ENCODE measurements around the gene GTSE1.

GTSE1 gene

DNA sequence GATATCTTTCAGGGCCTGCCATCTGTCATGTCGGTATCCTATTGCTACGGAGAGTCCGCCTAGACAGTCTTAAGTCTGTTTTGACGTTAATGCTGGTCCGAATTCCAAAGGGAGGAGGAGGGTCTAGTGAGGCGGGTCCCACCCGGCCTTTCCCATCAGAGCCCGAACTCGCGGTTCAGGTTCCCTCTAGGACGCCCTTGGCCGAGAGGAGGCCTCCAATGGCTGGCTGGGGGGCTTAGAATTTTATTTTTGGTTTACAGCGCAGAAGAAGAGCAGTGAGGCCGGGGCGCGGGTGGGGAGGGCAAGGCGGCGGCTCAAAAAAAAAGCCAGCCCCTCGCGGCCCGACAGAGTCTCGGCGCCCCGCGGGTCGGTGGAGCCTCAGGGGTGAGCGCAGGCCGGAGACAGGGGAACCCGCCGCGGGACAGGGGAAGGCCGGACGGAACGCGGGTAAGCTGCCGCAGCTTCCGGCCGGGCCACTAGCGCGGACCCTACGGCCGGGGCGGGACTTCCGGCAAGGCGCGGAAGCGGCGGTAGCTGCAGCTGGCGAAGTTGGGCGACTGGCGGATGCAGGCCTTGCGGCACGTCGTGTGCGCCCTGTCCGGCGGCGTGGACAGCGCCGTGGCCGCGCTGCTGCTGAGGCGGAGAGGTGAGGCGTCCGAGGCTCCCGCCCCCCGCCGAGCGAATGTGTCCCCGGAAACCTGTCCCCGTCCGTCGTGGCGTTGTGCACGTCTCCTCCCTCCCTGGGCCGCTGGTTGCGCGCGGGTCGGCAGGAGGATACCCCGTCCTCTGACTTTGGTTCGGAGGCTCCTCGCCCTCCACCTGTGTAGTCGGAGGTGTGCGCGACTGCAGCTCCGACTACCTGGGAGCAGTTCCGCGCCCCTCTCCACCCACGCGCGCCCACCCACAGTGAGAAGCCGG lies 38.8 kb downstream of the GTSE1 start, which contains the start of gene TRMU:
Gene TRMU (plus strand): TSS at position 514 of the 918 bp plus-strand sequence. CDS start 51 bp downstream, at position 565.
- peak; percentile 29 for DNase-seq (ENCODE audit: low read depth, low spot score)
- CTCF ChIA-PET, result interaction anchor here (0.6 to 4.0 kb wide), 7 partner anchors 21 to 341 kb away, joined by 3 to 15 read pairs (median 8); no protein-coding TSS in a partner anchor
- POLR2A ChIA-PET, result interaction anchor here (0.7 to 1.0 kb wide), 4 partner anchors 26 to 413 kb away, joined by 3 to 6 read pairs (median 4); partner anchors contain the start of genes CDPF1 and TTC38
- no peak for TF ChIP-seq CTCF (IDR thresholded peaks at IDR 0.05; ENCODE audit: insufficient read depth, low read length, missing control alignments)
- peak within 1 kb of the TSS; percentile 90 for H3K4me3 ChIP-seq (ENCODE audit: low read depth, low read length)

- ChIA-PET CTCF (interaction anchor here (1.2 to 4.0 kb wide), 8 partner anchors 20 to 342 kb away, joined by 3 to 15 read pairs (median 7); no protein-coding TSS in a partner anchor), POLR2A (interaction anchor here (0.7 to 1.0 kb wide), 3 partner anchors 27 to 86 kb away, joined by 3 to 6 read pairs (median 3); partner anchors contain the start of genes CDPF1 and TTC38)
- no peak for DNase-seq (ENCODE audit: low read depth, low spot score)
- H3K4me3 ChIP-seq (ENCODE audit: low read depth, low read length), result peak overlapping the region; percentile 90
- no peak for TF ChIP-seq CTCF (IDR thresholded peaks at IDR 0.05; ENCODE audit: insufficient read depth, low read length, missing control alignments)
Observed at GRCh38 chr22:46336119-46337078, 39.7 kb downstream of the GTSE1 start.

- POLR2A ChIA-PET, result no interaction called here
- CTCF ChIA-PET, result interaction anchor here (1.4 to 4.0 kb wide), 2 partner anchors 203 to 217 kb away, joined by 6 to 15 read pairs; no protein-coding TSS in a partner anchor
- DNase-seq (ENCODE audit: low read depth, low spot score), result no peak
- TF ChIP-seq CTCF (IDR thresholded peaks at IDR 0.05; ENCODE audit: insufficient read depth, low read length, missing control alignments), result no peak
- no peak overlapping the region for H3K4me3 ChIP-seq (ENCODE audit: low read depth, low read length)
Observed at GRCh38 chr22:46337870-46338269, 41.2 kb downstream of the GTSE1 start.

- POLR2A ChIA-PET, result no interaction called here
- CTCF ChIA-PET, result interaction anchor here (1.2 to 2.5 kb wide), 2 partner anchors 204 to 216 kb away, joined by 3 to 10 read pairs; no protein-coding TSS in a partner anchor
- no peak for TF ChIP-seq CTCF (IDR thresholded peaks at IDR 0.05; ENCODE audit: insufficient read depth, low read length, missing control alignments)
- no peak overlapping the region for H3K4me3 ChIP-seq (ENCODE audit: low read depth, low read length)
- DNase-seq (ENCODE audit: low read depth, low spot score), result no peak
Observed at GRCh38 chr22:46338636-46339035, 42.0 kb downstream of the GTSE1 start.

DNA sequence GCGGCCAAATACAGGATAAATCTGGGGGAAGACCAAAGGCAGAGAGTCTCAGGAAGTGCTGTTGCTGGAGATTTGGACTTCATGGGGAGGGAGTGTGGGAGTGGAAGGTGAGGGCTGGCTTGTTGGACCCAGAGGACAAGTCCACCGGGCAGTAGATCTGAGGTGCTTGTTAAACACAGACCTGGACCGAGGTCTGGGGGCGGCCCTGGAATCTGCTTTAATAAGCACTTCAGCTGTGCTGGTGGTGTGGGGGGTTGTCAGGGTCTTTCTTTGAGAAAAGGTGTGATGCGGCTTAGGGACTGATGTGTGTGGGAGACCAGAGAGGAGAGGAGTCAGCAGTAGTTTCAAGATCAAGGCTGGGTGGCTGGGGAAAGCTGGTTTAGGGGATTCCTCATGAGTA lies 43.3 kb downstream of the GTSE1 start:
- H3K4me3 ChIP-seq (ENCODE audit: low read depth, low read length), result no peak overlapping the region
- DNase-seq (ENCODE audit: low read depth, low spot score), result no peak
- ChIA-PET CTCF (interaction anchor here (0.9 to 2.5 kb wide), 3 partner anchors 203 to 345 kb away, joined by 3 to 10 read pairs (median 4); no protein-coding TSS in a partner anchor), POLR2A (interaction anchor here (1.0 kb wide), 1 partner anchor 13 kb away, joined by 4 read pairs; no protein-coding TSS in a partner anchor)
- TF ChIP-seq CTCF (IDR thresholded peaks at IDR 0.05; ENCODE audit: insufficient read depth, low read length, missing control alignments), result no peak

All from AG04449 (cell line).